PC-9 (cell line): ENCODE results near the gene ACSL3.

Experiments used
- EZH2 ChIP-seq: fragments of 200-600 bp; sonication (generic); IDR thresholded peaks from 2 replicates; pipeline ENCODE4 v1.8.0; 2017; ENCODE audit warnings: antibody characterized with exemption, low read depth
- TF ChIP-seq, protein P1 (sequence below): fragments of 200-600 bp; sonication (generic); conservative IDR thresholded peaks from 2 replicates; pipeline ENCODE4 v1.6.1; 2017; ENCODE audit warnings: mixed run types, antibody characterized with exemption, mild to moderate bottlenecking, moderate library complexity

DNA sequence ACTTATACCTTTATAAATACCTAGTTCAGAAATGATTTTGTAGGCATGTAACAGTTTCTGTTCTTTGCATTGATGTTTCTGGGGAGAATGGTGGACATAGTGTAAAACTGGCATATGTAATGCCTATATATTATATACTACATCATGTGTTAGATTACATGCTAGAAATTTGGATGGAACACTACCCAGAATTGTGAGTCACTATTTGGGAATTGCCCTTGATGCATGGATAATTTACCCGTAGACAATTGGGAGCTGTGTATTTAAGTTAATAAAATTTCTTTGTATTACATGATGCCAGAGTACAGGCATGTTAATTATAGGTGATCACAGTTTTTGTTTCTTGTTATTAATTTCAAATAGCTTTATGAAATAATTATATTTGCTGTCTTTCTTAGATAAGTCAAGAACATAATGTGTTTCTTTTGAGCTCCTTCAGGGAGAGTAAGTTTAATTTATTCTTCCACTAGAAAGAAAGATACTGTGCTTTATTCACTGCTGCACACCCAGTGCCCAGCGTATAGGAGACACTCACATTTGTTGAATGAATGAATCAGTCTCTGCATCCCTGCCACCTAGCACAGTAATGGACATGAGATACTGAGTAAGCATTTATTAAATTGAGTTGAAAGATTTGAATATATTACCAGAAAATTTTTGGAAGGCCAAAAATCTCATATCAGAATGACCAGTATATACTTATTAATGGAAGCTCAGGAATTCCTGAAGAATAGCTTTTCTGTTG lies 16.9 kb downstream of the ACSL3 start:
- TF ChIP-seq, protein P1, sequence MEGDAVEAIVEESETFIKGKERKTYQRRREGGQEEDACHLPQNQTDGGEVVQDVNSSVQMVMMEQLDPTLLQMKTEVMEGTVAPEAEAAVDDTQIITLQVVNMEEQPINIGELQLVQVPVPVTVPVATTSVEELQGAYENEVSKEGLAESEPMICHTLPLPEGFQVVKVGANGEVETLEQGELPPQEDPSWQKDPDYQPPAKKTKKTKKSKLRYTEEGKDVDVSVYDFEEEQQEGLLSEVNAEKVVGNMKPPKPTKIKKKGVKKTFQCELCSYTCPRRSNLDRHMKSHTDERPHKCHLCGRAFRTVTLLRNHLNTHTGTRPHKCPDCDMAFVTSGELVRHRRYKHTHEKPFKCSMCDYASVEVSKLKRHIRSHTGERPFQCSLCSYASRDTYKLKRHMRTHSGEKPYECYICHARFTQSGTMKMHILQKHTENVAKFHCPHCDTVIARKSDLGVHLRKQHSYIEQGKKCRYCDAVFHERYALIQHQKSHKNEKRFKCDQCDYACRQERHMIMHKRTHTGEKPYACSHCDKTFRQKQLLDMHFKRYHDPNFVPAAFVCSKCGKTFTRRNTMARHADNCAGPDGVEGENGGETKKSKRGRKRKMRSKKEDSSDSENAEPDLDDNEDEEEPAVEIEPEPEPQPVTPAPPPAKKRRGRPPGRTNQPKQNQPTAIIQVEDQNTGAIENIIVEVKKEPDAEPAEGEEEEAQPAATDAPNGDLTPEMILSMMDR: no peak
- no peak for TF ChIP-seq EZH2
